DMS53 treated with DMSO at 0.1 percent for 48 hours (cell line): Measurements from ENCODE around the gene ITIH5.

Source experiments
- DNase-seq: peaks from one replicate; lab custom pipeline; 2025; ENCODE audit not compliant: unreplicated experiment; lab: John Stamatoyannopoulos, UW

Gene ITIH5

DNA sequence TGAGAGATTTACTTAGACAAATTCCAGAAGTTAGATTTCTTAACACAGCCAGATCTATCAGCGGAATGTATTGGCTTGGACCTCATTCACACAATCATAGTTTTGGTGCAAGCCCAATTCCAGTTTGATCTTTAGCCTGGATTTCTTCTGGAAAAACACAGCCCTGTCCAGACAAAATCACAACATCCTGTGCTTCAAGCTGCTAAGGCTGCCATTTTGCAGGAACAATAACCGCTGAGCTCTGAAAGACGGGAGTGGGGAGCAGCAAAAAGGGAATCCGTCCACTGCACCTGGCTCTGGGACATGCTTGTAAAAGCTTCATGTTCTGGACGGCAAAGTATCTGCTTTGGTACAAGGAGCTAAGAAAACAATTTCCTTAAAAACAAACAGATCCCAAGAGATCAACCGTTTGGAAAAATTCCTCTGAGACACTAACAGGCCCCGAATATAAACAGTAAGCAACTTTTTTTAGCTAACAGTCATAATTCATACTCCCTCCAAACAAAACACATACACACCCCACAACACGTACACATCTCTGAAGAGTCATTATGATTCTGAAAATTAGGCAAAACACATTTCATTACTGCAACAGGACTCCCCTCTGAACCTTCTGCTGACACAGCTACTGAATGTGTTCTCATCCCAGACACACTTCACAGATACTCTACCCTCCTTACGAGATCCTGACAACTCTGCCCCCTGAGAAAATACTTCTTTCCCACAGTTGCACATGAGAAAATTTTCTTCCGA, 32.4 kb downstream of the ITIH5 start:
- no peak for DNase-seq

GRCh38 chr10:7626283-7626682, 40.5 kb downstream of the ITIH5 start:
- no peak for DNase-seq

DNA sequence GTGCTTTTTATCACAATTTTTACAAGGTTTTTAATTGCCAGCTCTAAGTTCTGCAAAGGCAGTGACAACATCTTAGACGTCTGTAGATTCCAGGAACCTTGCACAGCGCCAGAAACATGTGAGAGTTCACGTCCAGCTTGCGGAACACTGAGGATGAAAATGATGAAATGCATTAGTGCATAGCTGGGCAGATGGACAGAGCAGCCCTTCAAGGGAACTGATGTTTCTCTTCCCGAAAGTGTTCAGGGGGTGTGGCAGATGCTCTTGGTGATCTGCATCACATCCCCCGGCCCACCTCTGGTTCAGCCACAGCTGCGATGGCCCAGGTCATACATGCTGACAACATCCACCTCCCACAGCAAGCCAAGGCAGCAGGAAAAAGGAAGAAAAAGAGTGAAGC, 40.9 kb downstream of the ITIH5 start:
- DNase-seq, result no peak

DNA sequence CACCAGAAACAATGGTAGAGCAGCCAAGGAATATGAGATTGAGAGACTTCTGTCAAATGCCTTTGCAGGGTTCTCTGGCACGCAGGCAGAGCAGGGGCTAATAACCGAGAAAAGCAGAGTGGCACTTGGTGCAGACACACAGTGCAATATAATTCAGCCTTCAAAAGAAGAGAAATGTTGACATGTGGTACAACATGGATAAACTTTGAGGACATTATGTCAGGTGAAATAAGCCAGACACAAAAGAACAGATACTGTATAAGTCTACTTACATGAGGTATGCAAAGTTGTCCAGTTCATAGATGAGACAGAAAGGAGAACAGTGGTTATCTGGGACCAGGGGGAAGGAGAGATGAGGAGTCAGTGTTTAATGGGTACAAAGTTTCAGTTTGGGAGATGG, 41.8 kb downstream of the ITIH5 start:
- DNase-seq, result no peak

DNA sequence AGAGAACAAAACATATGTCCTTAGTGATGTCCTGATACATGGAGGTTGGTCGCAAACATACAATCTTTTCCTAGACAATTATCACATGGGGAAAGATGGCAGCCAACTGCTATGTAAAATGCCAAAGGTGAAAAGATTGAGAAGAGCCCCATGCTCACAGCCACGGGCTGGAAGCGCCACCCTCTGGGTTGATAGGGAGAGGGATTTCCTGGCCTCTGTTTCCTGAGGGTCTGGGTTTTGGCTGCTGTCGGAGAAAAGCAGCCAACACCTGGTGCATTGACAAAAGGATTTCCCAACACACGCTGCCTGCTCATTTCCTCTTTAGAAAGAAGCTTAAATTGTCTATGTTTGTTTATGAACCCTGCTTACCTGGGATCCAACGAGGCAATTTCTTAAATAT, 43.8 kb downstream of the ITIH5 start:
- DNase-seq, result no peak

- DNase-seq, result no peak
Observed at GRCh38 chr10:7618461-7618860, 48.3 kb downstream of the ITIH5 start.

DNA sequence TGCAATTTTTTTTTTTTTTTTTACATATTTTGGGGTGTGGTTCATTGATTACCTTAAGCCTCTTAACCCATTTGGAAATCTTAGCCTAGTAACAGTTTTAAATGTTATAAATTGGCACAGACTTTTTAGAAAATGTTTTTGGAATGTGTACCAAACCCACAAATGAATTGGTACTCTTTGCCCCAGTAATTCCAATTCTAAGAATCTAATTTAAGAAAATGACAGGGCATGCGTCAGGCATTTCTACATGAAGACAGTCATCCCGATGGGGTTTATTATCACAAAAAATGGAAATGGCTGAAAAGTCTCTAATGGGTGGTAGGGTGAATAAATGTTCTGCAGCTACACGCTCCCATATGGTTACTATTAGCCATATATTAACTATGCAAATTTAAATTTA, 54.9 kb downstream of the ITIH5 start:
- no peak for DNase-seq

DNA sequence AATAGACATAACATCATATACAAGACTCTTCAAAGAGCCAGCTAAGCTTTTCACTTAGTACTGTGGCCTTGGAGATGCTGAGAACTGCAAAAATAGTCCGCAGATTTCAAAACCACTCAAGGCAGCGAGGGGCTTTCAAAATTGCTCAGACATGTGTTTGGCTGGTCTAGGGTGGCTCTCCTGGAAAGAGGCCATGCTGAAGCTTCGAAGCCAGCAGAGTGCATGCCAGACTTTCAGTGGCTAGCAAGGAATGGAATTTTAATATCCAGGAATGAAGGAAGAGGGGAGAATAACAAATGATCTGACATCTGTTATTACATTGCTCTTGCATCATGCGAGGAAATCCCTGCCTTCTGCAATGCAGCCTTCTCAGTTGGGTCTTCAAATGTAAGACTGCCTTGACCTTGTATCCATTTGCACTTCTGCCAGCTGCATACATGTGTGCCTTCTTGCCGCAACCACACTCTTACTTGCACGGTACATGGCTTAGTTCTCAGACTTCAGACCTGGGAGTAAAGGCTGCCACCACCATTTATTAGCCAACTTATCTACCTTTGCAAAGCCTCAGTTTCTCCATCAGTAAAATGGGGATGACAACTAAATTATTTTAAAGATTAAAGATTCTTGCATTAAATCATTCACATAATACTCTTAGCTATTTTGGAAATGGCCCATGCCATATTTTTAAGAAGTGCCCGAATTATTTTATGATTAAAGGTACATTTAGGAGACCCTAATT, 55.9 kb downstream of the ITIH5 start:
- DNase-seq, result no peak

DNA sequence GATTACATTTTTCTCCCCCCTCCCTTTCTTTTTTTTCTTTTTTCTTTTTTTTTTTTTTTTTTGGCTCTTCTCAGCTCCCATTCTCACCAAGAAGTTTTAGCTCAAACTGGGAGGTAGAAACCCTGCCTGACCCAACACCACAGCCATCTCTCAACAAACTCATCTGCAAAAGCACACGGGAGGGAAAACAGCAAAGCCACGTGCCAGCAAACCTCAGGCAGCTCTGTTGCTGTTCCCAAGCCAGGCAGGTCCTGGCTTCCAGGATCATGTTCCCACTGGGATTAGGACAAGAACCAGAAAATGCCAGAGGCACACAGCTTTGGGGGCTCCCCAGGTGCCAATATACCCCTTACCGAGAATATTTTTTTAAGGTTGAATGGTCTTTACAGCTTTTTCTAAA, 56.7 kb downstream of the ITIH5 start:
- DNase-seq, result no peak

DNA sequence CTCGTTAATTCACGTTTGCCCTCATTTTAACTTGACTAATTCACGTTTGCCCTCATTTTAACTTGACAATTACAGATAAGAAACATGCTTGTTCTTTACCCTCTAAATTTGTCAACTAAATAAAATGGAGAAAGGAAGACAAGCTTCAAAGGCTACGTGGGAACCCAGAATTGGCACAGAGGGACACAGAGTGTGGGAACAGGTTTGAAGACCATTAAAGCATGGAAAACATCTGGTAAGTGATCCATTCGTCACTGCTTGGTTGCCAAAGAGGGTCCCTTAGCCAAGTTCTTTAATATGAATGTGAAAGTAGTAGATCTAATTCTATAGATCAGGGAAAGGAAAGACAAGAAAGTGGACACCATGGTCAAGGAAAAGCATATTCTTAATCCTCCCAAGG, 57.2 kb downstream of the ITIH5 start:
- DNase-seq, result no peak

GRCh38 chr10:7608001-7608400, 58.8 kb downstream of the ITIH5 start:
- no peak for DNase-seq

- DNase-seq, result no peak
Observed at GRCh38 chr10:7606951-7607404, 59.8 kb downstream of the ITIH5 start.

DNA sequence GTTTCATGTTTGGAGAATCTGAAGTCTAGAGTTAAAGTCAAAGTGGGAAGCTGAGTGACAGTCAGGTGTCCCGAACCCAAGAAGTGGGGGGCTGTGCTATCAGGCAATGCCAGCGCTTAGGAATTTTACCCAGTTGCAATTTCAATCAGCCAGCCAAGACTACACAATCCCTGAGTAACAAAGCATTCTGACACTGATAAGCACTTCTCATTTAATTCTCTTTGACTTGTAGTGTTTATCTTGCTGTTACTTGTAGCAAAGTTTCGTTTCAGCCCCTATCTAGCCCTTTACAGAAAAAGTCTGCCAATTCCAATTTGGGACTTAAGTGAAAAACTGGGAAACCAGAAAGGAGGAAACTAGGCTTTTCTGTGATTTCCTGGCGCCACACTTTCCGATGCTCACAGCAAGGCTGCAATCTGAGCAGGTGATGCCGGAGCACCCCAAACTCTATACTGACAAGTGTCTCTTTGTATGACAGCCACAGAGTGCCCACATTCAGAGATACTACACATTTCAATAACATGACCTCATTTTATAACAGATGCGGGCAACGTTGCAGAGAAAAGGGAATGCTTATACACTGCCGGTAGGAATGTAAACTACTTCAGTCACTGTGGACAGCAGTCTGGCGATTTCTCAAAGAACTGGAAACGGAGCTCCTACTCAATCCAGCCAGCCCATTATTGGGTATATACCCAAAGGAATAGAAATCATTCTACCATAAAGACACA, 61.0 kb downstream of the ITIH5 start:
- DNase-seq, result no peak

GRCh38 chr10:7601023-7601656, 65.6 kb downstream of the ITIH5 start:
- no peak for DNase-seq

DNA sequence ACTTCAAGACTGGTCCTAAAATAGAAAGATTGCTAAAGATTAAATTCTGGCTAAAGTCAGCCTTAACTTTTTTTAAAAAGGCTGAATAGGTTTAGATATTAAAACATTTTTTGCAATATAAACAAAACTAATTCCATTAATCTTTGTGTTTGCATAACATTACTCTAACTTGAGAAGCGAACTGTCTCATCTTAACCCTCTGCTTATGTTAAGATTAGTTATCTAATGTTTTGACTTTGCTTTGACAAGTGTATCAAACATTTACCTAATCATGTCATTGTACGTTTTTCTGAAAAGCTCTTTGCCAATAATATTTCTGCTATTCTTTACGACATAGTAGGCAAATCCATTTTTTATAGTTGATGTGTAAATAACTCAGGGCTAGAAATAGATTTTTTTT, 68.0 kb downstream of the ITIH5 start:
- no peak for DNase-seq

DNA sequence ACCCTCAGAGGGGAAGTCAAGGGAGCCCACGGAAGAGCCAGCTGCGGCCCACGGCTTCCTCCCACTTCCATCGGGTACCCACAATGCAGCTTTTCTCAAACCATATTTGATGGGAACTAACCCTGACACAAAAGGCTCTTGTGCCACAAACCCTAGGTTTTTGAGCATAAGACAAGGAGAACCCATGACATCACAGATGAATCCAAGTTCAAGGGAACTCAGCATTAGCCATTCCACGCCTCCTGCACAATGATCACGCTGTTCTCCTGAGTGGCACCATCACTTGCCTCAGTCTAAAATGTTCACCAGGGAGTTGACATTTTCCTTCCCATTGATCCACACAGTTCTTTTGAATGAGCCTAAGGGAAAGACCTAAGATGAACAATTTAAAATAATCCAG, 70.4 kb downstream of the ITIH5 start:
- no peak for DNase-seq

- no peak for DNase-seq
Observed at GRCh38 chr10:7593905-7594304, 72.9 kb downstream of the ITIH5 start.

DNA sequence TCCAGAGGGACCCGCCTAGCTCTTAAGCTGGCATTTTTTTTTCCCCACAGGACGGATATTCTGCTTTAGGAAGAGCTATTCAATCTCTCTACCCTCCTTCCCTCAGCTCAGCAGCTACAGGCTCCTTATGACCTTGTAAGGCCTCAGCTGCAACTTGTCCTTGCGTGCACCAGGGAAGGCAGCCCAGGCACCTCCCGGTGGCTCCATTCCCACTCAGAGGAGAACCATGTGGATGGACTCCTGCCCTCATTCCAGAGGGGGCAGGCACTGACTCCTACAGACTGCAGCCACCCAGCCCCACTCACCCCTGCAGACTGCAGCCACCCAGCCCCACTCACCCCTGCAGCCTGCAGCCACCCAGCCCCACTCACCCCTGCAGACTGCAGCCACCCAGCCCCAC, 73.7 kb downstream of the ITIH5 start:
- DNase-seq, result no peak

- no peak for DNase-seq
Observed at GRCh38 chr10:7592627-7593026, 74.1 kb downstream of the ITIH5 start.

- DNase-seq, result no peak
Observed at GRCh38 chr10:7590271-7590670, 76.5 kb downstream of the ITIH5 start.

GRCh38 chr10:7589748-7590147, 77.0 kb downstream of the ITIH5 start:
- DNase-seq, result no peak

DNA sequence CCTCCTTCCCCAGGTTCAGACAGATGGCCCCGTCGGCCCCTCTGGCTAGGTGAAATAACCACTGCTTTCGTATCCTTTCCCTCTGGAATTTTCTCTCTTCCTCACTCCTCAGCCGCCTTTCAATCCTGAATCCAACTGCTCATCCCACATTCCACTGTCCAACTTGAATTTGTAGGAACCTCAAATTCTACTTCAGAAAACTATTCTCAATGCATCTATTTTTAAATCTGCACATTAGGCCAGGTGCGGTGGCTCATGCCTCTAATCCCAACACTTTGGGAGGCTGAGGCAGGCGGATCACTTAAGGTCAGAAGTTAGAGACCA, 78.9 kb downstream of the ITIH5 start:
- DNase-seq, result no peak
